ENCODE results near the gene PEAR1. TPM values are rescaled to one million over a fixed set of nuclear protein-coding genes. Genes with fewer than 3 reads are reported as not detected.

Gene PEAR1
- total and polyA plus RNA-seq, 2 of the 8 experiments (the other 6 are each of a cell fraction or from before 2014, with no cell fraction given), result 0.63 to 0.71 TPM

- TF ChIP-seq GABPA (IDR thresholded peaks at IDR 0.05; ENCODE audit: borderline replicate concordance, insufficient read depth, low read length) (no peak), E2F6 (IDR thresholded peaks at IDR 0.05) (no peak), RNF2 (IDR thresholded peaks at IDR 0.05; ENCODE audit: borderline replicate concordance, low read depth, low read length, missing control alignments, poor library complexity, severe bottlenecking) (peak; percentile 5), FOSL1 (IDR thresholded peaks at IDR 0.05; ENCODE audit: insufficient read depth, low read depth, low read length) (no peak), CHD7 (IDR thresholded peaks at IDR 0.05; ENCODE audit: insufficient replicate concordance, low read length) (no peak), HDAC2 (IDR thresholded peaks at IDR 0.05; ENCODE audit: borderline replicate concordance in 1 of 2, low read depth in 2 of 2, low read length in 2 of 2) (peak in 1 of 2 experiments; percentile 86; a peak in 2 of 4 replicates)
Observed at GRCh38 chr1:156893048-156893953, at the start of gene PEAR1 (continued).
